ENCODE data around the gene MYMX.

Gene MYMX

DNA sequence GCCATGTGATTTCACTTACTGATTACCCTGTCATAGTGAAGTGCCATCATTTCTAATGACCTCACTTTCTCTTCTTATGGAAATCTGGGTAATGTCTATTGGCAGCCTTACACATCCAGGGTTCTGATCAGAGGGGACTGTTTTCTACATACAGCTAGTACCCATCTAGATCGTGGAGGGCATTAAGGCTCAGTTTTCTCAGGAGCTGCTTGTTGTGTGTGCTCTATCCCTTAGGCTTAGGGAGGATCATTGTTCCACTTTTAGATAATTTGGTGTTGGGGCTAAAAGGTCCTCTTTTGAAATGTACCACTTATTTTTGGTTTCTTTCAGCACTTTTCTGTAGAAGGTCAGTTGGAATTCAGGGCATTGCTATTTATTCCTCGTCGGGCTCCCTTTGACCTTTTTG lies 34.0 kb downstream of the MYMX start:
- no peak for DNase-seq (ENCODE audit: low read depth in 2 of 2)

DNA sequence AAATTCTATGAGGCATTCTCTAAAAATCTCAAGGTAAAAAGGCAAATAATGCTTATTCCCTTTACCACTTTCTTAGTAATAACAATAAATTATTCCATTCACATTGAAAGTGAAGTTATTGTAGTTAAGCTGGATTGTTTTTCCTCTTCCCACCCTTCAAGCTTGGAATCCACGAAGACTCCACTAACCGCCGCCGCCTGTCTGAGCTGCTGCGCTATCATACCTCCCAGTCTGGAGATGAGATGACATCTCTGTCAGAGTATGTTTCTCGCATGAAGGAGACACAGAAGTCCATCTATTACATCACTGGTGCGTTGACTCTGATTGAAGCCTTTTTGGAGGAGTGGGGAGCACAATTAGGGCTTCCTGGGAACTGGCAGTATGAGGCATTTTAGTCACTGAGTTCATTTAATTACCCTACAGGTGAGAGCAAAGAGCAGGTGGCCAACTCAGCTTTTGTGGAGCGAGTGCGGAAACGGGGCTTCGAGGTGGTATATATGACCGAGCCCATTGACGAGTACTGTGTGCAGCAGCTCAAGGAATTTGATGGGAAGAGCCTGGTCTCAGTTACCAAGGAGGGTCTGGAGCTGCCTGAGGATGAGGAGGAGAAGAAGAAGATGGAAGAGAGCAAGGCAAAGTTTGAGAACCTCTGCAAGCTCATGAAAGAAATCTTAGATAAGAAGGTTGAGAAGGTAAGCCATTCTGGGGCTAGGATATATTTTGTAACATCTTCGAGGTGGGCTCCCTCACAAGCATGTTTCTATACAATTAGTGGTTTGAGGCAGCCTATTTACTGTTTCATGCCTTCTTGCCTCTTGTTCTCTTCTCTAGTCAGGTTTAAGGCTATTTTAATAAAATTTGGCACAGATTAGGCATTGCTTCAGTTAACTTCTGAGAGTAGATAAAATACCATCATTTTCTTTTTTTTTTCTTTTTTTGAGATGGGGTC lies 35.1 kb downstream of the MYMX start:
- DNase-seq (ENCODE audit: low read depth in 2 of 2) = no peak

DNA sequence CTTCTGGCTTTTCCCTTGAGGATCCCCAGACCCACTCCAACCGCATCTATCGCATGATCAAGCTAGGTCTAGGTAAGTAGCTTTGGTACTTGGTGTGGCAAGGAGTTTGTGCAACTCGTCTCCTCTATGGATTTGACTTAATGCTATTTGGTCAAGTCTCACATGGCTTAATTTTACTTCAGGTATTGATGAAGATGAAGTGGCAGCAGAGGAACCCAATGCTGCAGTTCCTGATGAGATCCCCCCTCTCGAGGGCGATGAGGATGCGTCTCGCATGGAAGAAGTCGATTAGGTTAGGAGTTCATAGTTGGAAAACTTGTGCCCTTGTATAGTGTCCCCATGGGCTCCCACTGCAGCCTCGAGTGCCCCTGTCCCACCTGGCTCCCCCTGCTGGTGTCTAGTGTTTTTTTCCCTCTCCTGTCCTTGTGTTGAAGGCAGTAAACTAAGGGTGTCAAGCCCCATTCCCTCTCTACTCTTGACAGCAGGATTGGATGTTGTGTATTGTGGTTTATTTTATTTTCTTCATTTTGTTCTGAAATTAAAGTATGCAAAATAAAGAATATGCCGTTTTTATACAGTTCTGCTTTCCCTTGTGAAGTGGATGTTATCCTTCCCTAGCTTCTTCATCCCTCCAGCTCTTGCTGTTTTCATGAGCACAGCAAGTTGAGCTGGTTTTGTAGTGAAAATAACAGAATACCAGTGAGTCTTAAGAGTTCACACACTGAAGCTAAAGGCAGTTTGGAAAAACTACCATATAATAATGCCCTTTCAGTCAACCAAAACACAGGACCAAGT lies 36.8 kb downstream of the MYMX start:
- DNase-seq (ENCODE audit: low read depth in 2 of 2) = peak in 1 of 2 donors; percentile 19

DNA sequence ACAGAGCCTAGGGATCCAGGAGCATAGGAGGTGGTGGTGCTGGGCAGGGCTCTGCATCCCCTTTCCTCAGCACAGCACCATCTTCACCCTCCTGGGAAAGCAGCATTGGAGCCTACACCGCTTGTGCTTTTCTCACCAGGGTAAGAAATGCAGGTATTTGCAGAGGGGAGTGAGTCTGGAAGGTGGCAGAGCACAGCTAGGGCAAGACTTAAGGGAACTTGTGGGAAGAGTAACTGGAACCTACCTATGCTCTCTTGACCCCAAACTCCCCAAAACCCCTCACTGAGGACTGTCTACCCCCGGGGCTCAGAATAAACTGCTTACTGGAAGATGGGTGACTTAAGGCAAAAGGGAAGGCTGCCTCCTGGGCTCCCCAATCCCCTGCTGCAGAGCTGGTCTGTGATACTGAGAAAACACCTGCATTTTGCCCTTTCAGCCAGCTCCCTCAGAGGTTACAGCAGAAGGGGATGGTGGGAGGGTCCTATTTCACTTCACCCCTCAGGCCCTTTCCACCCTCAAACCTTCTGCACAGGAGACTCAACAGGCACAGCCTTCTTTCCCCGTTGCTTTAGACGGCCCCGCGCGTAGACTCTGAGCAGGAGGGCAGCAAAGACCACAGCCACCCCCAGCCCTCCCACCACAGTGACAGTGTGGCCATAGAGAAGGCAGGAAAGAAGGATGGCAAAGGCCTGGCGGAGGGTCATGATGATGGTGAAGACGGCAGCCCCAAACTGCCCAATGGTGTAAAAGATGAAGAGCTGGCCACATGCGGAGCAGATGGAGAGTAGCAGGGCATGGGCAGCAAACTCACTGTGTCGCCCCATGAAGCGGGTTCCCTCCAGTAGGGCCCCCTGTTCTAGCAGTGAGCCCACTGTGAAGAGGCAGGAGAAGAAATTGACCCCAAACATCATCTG lies 37.7 kb downstream of the MYMX start:
- no peak for DNase-seq (ENCODE audit: low read depth in 2 of 2)

DNA sequence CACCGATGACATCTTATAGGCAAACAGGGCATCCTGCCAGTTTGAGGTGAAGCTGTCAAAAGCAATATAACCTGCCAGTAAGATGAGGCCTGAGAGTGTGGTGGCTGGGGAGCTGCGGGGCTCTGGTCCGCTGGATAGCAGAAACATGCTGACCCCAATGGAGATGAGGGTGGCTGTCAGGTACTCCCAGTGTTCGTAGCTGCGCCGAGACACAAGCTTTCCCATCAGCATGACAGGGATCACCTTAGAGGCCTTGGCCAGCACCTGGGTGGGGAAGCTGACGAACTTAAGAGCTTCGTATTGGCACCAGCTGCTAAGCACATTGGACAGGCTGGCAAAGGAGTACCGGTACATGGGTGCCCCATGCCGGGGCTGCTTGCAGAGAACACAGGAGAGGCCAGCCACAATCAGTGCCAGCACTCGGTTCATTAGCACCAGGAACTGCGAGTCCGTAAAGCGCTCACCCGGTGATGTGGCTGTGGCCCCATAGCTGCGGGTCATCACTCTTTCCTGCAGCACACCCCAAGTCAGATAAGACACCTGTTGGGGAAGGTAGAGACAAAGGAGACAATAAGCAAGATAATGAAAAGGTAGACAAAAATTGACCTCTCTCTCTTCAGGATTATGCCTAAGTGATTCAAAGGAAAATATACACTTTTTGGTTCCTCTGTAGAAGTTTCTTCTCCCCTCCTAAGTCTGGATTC lies 38.5 kb downstream of the MYMX start:
- no peak for DNase-seq (ENCODE audit: low read depth in 2 of 2)

DNA sequence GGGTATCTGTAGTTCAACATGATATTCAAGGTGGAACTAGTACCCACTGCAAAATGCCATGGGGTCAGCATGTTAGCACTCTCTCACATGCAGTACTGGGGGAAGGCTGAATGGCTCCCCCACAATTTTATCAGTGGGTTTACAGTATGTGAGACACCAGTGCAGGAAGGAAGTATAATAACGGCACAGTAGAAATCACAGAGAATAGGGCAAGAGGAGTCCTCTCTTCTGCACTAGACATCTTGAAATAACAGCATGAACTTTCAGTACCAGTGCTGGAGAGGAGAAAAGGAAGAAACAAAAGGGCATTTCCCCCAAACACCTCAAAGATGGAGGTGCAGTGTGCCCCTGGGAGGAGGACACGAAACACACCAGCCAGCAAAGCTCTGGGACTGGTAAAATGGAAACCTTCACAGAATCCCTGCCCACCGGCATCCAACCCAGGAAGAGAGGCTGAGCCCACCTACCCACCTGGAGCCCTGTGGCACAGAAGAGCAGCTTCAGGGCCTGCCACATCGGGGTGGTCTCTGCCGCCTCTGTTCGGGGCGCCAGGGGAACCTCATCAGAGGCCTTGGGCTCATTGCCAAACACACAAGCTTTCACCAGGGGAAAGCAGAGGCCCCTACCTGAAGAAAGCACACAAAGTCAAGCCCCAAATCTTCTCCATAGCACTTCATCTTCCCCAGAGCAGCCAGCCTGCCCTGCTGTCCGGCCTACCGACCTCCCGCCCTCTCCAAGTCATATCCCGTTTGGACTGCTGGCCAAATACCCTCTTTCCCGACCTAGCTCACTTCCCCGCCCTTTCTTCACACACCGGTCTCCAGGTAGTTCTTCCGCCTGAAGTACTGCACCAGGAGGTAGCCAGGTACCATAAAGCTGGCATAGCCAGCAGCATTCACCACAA lies 39.4 kb downstream of the MYMX start:
- no peak for DNase-seq (ENCODE audit: low read depth in 2 of 2)

DNA sequence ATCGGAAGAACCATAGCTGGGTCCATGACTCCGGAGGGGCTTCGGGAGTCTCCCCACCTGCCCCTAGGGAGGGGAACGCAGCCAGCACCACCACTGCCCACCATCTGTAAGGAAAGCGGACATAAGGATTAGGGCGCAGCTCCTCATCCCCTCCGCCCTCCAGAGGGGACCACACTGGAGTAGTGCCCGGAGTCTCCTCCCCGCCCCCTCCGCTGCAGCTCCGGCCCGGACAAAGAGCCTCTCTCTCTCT lies 40.0 kb downstream of the MYMX start:
- no peak for DNase-seq (ENCODE audit: low read depth in 2 of 2)

DNA sequence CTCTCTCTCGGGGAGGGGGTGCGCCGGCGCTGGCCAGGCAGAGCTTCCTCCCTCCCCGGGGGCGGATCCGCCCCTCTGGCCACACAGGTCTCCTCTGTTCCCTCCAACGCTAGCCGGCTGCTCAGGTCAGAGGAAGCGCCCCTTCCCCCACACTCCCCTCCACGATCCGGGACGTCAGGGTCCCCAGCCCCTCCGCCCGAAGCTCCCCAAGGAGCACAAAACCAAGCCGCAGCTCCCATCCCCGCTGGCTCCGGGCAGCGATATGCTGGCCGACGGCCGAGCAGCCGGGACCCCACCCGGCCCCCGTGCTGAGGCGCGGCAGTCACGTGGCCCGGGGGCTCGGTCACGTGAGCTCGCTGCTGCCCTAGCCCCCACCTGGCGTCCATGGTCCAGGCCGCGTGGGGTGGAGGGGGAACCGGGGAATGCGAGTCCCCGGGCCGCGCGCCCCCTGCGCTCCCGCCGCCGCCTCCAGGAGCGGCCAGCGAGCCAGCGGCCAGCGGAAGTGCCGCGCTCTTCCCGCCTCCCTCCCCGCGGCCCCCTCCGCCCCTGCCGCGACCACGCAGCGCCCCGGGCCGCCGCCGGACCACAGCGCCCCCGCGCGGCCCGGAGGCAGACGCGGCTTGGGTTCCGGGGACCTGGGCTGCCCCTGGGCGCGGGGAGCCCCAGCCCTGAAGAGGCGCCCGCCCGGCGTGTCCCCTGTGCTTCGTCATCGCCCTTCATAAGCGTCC lies 40.5 kb downstream of the MYMX start, which contains the start of gene SLC35B2:
Gene SLC35B2 (minus strand): TSS at position 504 of the 728 bp plus-strand sequence. CDS start 118 bp downstream, at position 386.
- DNase-seq (ENCODE audit: low read depth in 2 of 2) = peak; percentile 17 to 45

DNA sequence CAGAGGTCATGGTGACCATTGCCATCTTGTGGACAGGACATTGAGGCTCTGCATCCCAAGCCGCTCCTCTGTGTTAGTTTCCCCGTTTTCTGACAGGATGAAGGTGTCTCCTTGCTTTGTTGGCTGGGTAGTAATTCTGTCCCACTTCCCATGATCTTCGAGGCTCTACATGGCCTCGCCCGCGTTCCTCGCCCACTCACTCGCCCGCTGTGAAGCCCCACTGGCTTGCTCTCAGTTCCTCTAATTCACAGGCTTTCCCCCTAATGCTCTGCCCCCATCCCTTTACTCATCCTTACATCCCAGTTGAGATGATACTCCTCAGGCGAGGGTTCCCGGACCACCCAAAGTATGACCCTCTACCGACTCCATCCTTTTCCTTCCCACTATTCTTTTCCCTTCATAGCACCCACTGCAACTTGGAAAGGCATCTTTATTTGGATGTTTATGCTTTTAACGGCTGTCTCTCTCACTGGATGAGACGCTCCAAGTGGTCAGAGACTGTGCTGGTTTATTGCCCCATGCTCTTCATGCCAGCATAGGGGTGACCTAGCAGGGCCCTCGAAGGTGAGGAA lies 41.1 kb downstream of the MYMX start:
- DNase-seq (ENCODE audit: low read depth in 2 of 2) = no peak

DNA sequence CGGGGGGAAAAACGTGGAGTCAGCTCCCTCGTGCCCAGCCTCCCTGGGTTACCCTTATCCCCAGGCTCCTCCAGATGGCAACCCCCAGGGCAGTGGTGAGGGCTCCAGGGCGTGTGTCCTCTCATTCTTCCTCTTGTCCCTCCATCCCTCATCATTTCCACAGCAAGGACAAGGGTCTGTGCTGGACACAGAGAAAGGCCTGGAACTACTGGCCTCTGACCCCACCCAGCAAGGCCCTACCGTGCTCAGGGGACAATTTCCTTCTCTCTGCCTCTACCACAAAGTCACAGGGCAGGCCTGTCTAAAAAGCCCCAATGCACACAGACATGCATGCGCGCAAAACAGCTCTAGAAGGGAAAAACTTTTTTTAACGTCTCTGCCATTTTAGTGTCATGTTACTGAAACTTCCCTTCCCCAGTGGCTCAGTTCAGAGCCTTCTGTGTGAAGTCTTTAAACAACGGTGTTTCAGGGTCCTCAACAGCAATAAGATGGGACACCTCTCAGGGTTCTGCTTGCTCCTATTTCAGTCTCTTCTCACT lies 41.7 kb downstream of the MYMX start:
- DNase-seq (ENCODE audit: low read depth in 2 of 2) = no peak

DNA sequence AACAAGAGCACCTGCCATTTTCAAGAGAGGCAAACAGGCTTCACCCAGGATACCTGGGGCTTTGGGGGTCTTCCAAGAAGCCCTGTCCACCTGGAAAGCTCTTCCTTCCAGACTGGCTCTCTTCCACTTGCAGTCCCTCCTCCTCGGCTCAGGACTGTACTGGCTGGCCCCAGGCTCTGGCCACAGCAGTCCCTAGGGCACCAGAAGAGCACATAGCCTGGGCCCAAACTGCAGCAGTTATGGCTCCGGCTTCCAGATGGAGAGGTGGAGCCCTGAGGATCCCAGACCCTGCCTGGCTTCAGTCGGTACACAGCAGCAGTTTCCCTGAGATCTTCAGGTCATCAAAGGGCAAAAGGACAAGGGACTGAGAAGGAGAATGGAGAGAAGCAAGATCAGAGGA lies 42.2 kb downstream of the MYMX start:
- no peak for DNase-seq (ENCODE audit: low read depth in 2 of 2)

DNA sequence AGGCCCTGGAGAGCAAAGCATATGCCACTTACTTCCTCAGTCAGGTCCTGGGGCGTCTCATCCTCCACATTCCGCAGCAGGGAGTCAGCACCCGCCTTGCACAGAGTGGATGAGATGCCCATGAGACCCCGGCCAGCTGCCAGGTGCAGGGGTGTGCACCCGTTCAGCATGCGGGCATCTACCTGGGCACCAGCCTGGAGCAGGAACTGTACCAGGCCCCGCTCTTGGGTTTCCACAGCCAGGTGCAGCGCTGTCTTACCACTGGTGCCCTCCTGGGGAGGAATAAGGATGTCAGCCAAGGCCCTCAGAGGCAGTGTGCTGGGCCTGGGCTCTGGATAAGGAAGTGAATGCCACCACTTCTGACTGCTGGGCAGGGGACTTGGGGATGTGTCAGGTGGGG lies 43.3 kb downstream of the MYMX start:
- no peak for DNase-seq (ENCODE audit: low read depth in 2 of 2)

DNA sequence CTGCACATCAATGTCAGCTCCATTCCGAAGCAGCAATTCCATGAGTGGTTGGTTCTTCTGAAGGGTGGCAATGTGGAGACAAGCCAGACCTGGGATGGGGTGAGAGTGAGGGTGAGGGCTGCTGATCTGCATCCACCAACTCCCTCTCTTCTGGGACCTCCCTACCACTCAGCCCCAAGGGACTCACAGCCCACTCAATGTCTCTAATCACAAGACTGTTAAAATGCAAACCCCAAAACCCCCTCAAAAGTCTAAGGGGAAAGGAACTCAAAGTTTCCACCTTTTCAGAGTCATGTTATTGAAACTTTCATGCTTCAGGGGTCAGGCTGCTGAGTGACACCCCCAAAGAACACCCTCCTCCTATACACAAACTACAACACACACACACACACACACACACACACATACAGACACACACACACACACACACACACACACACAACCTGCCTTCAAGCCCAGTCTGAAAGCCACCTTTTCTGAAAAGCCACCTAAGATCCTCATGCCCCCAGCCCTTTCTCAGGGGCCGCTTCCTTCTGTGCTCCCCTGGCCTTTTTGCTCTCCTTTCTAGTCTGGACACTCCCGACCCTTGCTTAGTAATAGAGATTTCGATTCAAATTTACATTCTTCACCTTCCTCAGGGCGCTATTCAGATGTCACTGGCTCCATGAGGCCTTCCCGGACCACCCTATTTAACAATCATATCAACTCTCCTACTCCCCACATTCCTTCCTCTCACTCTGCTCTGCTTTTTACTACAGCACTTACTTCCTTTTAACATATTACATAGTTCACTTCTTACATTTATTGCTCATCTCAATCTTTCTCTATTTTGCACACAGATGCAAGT lies 43.9 kb downstream of the MYMX start:
- DNase-seq (ENCODE audit: low read depth in 2 of 2) = no peak

DNA sequence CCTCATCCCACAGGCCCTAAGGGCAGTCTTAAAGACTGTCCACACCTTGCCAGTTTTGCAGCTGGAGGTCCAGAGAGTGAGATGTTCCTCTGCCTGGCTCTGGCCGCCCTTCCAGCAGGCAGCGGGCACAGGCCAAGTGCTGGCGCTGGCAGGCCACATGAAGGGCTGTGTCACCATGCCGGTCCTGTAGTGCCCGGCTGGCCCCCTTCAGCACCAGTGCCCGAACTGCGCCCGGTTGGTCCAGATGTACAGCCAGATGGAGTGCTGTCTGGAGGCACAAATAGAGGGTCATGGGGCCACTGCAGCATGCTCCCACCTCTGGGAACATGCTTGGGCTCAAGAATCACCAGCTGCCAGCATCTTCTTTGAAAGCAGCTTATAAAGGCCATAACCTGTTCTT lies 44.9 kb downstream of the MYMX start:
- DNase-seq (ENCODE audit: low read depth in 2 of 2) = no peak

DNA sequence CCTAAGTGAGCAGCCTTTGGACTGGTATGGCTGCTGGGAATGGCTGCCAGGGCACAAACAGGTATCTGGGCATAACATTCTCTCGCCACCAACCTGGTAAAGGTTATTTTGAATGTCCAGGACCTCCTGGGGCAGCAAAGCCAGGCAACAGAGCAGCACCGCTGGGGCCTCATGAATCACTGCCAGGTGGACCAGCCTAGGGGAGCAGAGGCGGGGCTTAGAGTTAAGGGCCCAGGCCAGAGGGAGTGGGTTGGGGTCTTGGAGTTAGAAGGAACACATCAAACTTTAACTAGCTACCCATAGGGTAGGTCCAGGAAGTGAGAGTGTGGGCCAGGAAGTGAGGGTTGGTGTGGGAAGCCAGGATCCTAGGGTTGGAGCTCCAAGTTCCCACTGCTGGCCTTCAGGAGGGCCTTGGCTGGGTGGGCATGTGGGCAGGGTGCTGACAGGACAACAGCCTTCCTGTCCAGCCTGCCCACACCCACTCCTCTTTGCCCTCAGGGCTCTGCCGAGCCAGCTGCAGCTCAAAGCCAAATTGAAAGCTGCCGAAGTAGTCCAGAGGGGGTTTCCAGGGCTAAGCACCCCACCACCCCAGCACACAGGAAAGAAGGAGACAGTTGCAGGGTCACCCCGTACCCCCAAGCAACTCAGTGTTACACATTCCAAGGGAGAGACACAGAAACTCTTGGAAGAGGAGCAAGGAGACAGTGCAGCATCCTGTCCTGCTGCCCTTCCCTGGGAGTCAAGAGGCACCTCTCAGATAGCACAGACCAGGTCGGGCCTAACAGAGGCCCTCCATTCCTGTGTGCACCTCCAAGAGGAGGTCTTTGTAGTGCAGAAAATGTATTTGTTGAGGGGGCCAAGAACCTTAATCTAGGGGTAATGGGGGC lies 46.0 kb downstream of the MYMX start:
- no peak for DNase-seq (ENCODE audit: low read depth in 2 of 2)

DNA sequence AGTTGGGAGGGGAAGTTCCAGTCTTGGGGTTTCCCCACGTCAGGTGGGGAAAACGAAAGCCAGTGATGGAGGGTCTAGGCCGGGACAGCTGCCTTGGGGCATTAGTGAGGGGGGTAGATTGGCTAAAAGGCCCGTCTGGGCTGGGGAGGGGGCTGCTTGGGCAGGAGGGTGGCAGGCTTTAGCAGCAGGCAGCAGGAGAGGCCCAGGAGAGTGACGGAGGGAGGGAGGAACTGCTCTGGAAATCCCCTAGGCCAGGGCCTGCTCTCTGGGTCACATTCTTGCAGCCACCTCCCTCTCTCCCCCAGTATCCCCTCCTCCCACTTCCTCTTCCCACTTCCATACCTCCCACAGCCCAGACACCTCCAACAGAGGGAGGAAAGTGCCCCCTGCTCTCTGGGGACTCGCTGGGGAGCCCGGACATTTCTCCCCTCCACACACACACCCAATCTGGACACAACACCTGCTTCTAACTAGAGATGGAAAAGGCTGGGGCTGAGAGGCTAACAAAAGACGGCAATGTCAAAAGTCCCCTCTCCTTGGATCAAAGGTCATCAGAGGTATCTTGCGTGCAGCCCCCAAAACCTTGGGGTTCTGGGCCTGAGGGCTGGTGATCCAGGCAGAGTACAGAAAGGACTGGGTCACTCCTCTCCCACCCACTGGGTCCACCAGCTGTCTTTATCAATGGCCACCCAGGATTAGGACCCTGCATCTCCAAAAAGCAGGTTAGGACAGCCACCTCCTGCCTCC lies 46.8 kb downstream of the MYMX start:
- DNase-seq (ENCODE audit: low read depth in 2 of 2) = no peak
